GM19035 (cell line): Measurements from ENCODE around the gene EDEM1.
"Not testable (repeated sequence)": the region's sequence is repeated elsewhere in the genome, so short reads cannot be mapped to it uniquely, and the experiment has no call there.

Source experiments
- ATAC-seq: cut with Tn5 transposase; IDR thresholded peaks from one replicate; pipeline ENCODE4 v1.9.1; 2021; ENCODE audit not compliant: unreplicated experiment

Gene EDEM1

DNA sequence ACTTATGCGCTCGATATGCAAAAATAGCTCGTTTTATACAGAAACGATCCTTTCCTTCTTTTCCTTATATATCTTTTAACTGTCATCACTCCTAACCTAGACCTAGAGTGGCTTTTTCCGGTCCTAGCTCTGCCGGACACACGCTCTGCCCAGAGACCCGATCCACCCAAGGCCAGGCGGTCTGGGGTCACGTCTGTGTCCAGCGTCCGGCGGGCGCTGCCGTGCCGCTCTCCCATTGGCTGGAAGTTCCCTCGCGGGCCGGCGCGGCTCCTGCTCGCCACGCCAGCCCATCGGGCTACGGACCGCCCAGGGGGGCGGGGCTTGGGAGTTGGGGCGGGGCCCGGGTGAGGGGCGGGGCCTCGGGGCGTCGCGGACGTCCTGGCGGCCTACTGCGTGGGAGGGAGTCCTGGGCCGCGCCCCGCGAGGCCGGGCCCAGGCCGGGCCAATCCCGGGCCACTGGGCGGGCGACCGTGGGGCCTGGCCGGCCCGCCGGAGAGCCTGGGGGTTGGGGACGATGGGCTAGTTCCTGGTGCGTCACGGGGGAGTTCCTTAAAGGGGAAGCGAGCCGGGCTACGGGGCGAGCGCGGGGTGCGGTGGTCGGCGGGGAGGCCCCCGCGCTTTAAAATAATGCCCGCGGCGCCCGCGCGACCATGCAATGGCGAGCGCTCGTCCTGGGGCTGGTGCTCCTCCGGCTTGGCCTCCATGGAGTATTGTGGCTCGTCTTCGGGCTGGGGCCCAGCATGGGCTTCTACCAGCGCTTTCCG, at the start of gene EDEM1:
Gene EDEM1, plus strand, starts transcription at position 552 of the 764 bp plus-strand sequence. Its CDS starts 99 bp downstream, at position 651.
- ATAC-seq = peak; percentile 83

GRCh38 chr3:5138214-5138981, 49.1 kb upstream of the EDEM1 start:
- no peak for ATAC-seq

GRCh38 chr3:5140230-5140621, 47.3 kb upstream of the EDEM1 start:
- no peak for ATAC-seq

- ATAC-seq = no peak
Observed at GRCh38 chr3:5140839-5141238, 46.7 kb upstream of the EDEM1 start.

GRCh38 chr3:5141760-5142159, 45.7 kb upstream of the EDEM1 start:
- no peak for ATAC-seq

- ATAC-seq = no peak
Observed at GRCh38 chr3:5143464-5143863, 44.0 kb upstream of the EDEM1 start.

- no peak for ATAC-seq
Observed at GRCh38 chr3:5144316-5144994, 43.1 kb upstream of the EDEM1 start.

DNA sequence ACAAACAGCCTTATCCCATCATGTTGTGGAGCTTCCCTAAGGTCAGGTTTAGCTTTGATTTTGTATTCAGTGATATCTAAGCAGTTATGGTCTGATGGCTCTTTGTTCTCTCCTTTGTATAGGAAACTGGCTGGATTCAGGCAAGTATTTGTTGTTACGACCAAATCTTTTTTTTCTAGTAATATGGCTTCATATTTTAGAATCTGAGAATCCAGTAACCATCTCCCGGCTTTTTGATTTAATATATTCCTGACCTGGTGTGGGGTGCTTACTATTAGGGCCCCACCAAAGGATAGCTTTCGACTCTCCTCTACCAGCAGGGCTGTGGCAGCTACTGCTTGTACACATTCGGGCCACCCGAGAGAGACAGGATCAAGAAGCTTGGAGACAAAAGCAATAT, 42.4 kb upstream of the EDEM1 start:
- no peak for ATAC-seq

- ATAC-seq = not testable (repeated sequence)
Observed at GRCh38 chr3:5147152-5147551, 40.4 kb upstream of the EDEM1 start.

GRCh38 chr3:5149306-5149880, 38.1 kb upstream of the EDEM1 start:
- ATAC-seq = no peak

DNA sequence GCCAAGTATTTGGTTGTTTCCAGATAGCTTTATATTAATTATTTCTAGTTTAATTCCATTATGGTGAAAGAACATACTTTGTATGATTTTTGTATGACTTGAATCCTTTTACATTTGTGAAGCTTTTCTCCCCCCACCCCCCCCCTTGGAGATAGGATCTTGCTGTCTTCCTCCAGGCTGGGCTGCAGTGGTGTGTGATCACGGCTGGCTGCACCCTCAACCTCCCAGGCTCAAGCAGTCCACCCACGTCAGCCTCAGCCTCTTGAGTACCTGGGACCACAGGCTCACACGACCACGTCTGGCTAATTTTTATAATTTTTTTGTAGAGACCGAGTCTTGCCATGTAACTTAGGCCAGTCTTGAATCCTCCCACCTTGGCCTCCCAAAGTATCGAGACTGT, 35.9 kb upstream of the EDEM1 start:
- no peak for ATAC-seq

GRCh38 chr3:5153074-5153473, 34.4 kb upstream of the EDEM1 start:
- ATAC-seq = no peak

GRCh38 chr3:5155241-5155640, 32.3 kb upstream of the EDEM1 start:
- no peak for ATAC-seq

- no peak for ATAC-seq
Observed at GRCh38 chr3:5160321-5160720, 27.2 kb upstream of the EDEM1 start.

DNA sequence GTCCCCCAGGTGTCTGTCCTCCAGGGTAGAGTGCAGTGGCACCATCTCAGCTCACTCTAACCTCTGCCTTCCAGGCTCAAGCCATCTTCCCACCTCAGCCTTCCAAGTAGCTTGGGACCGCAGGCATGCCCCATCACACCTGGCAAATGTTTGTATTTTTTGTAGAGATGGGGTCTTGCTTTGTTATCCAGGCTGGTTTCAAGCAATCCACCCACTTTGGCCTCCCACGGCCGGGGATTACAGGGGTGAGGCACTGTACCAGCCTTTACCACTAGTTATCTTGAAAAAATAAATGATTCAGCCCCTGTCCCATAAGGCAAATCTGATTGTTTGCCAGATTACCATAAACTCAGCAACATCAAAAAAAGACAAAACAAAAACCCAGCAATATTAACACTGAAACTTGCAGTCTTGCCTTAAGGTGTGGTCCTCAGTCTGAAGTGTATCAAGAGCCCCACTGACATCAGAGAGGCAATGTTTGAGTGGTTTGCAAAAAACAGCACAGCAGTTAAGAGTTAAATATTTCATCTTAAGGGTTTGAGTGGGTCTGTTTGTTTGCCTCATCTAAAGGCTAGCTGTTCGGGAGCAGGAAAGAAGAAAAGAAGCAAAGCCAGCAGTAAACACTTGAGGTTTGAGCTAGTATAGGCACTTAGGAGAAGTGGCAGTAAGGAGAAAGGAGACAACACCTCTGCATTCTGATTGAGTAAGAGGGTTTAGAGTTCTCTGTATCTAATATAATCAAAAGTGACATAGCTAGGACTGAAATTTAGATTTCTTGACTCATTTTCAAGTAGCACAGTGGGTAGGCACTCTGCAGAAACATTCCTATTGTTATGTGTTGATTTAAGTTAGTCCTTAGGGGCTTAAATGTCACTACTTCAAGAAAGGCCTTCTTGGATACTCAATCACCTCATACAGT, 26.3 kb upstream of the EDEM1 start:
- no peak for ATAC-seq

DNA sequence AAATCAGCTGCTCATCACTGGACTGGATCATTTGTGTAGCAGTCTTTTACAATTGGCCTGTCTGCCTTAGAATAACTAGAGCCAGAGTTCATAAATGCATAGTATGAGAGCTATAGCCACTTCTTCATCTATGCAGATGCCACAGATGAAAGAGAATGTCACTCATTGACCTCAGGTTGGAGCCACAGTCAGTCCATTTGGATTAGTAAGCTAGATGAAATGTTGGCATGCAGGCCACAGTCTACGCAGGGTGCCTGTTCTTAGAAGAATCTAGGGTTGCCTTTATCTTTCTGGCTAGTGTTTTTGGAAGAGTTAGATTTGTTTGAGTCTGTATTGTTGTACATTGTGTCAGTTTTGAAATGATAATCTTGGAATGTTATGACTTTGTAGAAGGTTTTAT, 25.4 kb upstream of the EDEM1 start:
- no peak for ATAC-seq

DNA sequence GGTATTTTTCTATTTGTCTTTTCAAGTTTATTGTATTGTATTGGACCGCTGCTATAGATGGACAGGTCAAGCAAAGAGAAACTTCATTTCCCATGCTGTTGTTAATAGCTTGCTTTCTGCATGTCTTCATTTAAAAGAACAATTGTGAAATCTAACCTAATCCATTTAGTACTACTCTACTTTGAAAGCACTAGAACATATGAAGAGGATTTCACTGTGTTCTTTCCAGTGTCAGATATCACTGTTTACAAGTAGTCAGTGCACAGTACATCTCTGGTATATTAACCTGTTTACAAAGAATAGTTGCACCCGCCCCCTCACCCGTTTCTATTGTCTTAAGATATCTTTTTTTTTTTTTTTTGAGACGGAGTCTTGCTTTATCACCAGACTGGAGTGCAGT, 21.8 kb upstream of the EDEM1 start:
- ATAC-seq = no peak

DNA sequence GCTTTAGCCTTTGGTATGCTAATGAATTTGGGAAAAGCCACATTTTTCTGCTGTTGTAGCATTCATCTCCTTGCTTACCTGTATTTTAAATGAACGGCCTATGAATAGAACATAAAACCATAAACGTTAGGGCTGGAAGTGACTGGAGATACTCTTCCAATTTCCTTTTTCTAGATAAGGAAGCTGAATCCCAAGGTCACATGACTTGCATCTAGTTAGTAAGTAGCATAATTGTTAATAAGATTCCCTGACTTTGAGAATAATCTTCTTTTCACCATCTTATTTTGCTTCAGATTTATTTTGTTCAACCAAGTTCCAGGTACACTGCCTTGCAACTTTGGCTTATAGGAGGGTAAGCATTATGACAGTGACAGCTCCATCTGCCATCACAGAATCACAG, 20.7 kb upstream of the EDEM1 start:
- ATAC-seq = no peak

GRCh38 chr3:5168110-5168509, 19.4 kb upstream of the EDEM1 start:
- no peak for ATAC-seq

GRCh38 chr3:5169807-5170206, 17.7 kb upstream of the EDEM1 start:
- ATAC-seq = no peak
